KBM-7 (cell line): ENCODE results near the gene INHA.

Experiments used
- DNase-seq: peaks from one replicate; pipeline ENCODE4 v3.0.0-alpha.2; 2015
- in situ Hi-C: fragments of 300-500 bp; cut with MboI; formaldehyde crosslinking; loops from 2 replicates; pipeline ENCODE4 v1.14.3; 2020; ENCODE audit warnings: low sequenced_read_pairs, low pct_unique_long_range_greater_than_20kb, mixed read lengths

The INHA gene

GRCh38 chr2:219554350-219554749 lies 17.8 kb upstream of the INHA start:
- no peak for DNase-seq
- in situ Hi-C loops, result no loop called here

- in situ Hi-C loops, result no loop called here
- no peak for DNase-seq
These were observed 16.2 kb upstream of the INHA start for GRCh38 chr2:219555956-219556355.

- in situ Hi-C loops, result no loop called here
These were observed 15.7 kb upstream of the INHA start for GRCh38 chr2:219556413-219556812.

GRCh38 chr2:219557320-219557719 lies 14.8 kb upstream of the INHA start:
- in situ Hi-C loops, result no loop called here
- DNase-seq, result no peak

More at GRCh38 chr2:219556413-219556812, 15.7 kb upstream of the INHA start:
- no peak for DNase-seq

GRCh38 chr2:219557791-219558785 lies 14.0 kb upstream of the INHA start:
- DNase-seq, result no peak
- in situ Hi-C loops, result no loop called here

GRCh38 chr2:219559156-219559915 lies 12.8 kb upstream of the INHA start:
- in situ Hi-C loops, result no loop called here
- DNase-seq, result no peak

GRCh38 chr2:219560037-219560892 lies 11.8 kb upstream of the INHA start:
- DNase-seq, result peak; percentile 16
- in situ Hi-C loops, result no loop called here

- in situ Hi-C loops, result no loop called here
- DNase-seq, result no peak
These were observed 11.3 kb upstream of the INHA start for GRCh38 chr2:219560893-219561178.

- no peak for DNase-seq
- in situ Hi-C loops, result no loop called here
These were observed 10.7 kb upstream of the INHA start for GRCh38 chr2:219561179-219562048.

- in situ Hi-C loops, result no loop called here
- DNase-seq, result no peak
These were observed 9.8 kb upstream of the INHA start for GRCh38 chr2:219562049-219563020.

GRCh38 chr2:219563271-219563928 lies 8.7 kb upstream of the INHA start:
- in situ Hi-C loops, result no loop called here
- no peak for DNase-seq

- no peak for DNase-seq
- in situ Hi-C loops, result no loop called here
These were observed 6.7 kb upstream of the INHA start for GRCh38 chr2:219565130-219566080.

GRCh38 chr2:219566640-219567039 lies 5.5 kb upstream of the INHA start:
- in situ Hi-C loops, result no loop called here
- no peak for DNase-seq

GRCh38 chr2:219567131-219567530 lies 5.0 kb upstream of the INHA start:
- DNase-seq, result no peak
- in situ Hi-C loops, result no loop called here

GRCh38 chr2:219567791-219568361 lies 4.2 kb upstream of the INHA start:
- no peak for DNase-seq
- in situ Hi-C loops, result no loop called here

GRCh38 chr2:219569041-219569440 lies 3.1 kb upstream of the INHA start:
- in situ Hi-C loops, result no loop called here
- no peak for DNase-seq
